H1 (cell line): ENCODE results near the gene SNAPC1. TPM values are rescaled to one million over a fixed set of nuclear protein-coding genes. Genes with fewer than 3 reads are reported as not detected.
"Not testable (repeated sequence)": the region's sequence is repeated elsewhere in the genome, so short reads cannot be mapped to it uniquely, and the experiment has no call there.

Experiments used
- CTCF ChIA-PET: fragments of 300-600 bp; sonication (Branson Sonifier 250); formaldehyde crosslinking; loops from one replicate; lab custom pipeline; 2021; ENCODE audit not compliant: partially characterized antibody; lab: Charles Lee
- POLR2A ChIA-PET: fragments of 300-600 bp; sonication (Branson Sonifier 250); formaldehyde crosslinking; loops from one replicate; lab custom pipeline; 2021; ENCODE audit warnings: inconsistent platforms; ENCODE audit not compliant: partially characterized antibody; lab: Charles Lee
- DNase-seq, 2 experiments: peaks; one replicate each; pipeline versions ENCODE4 v3.0.0 to v3.0.0-alpha.2; 2010 to 2022; ENCODE audit warnings: low spot score in 2 of 2, low read depth in 1 of 2, mixed read lengths in 1 of 2
- FAIRE-seq: peaks from 2 replicates; lab custom pipeline; 2011; peaks lifted over from hg19 to GRCh38; lab: Jason Lieb, UNC
- H2AFZ ChIP-seq: 2 replicates; pipeline ENCODE4 v1.8.1; 2012; ENCODE audit warnings: low read length, inconsistent platforms
- H2AK5ac ChIP-seq: 2 replicates; pipeline ENCODE4 v1.6.1; 2013; ENCODE audit warnings: low read depth, low read length
- H2BK120ac ChIP-seq: replicated peaks from 2 replicates; pipeline ENCODE3; 2013; ENCODE audit warnings: low read depth, low read length, inconsistent platforms
- H2BK12ac ChIP-seq: 2 replicates; pipeline ENCODE4 v1.6.1; 2013; ENCODE audit warnings: low read depth, low read length
- H2BK15ac ChIP-seq: 2 replicates; pipeline ENCODE4 v1.6.1; 2013; ENCODE audit warnings: low read length
- H2BK20ac ChIP-seq: 2 replicates; pipeline ENCODE4 v1.6.1; 2013; ENCODE audit warnings: low read length
- H2BK5ac ChIP-seq: 2 replicates; pipeline ENCODE4 v1.6.1; 2013; ENCODE audit warnings: low read depth, low read length
- H3K14ac ChIP-seq: 2 replicates; pipeline ENCODE4 v1.6.1; 2013; ENCODE audit warnings: inconsistent platforms; ENCODE audit not compliant: insufficient read length
- H3K18ac ChIP-seq: 2 replicates; pipeline ENCODE4 v1.6.1; 2013; ENCODE audit warnings: low read length; ENCODE audit errors: extremely low read depth
- H3K23ac ChIP-seq: 2 replicates; pipeline ENCODE4 v1.6.1; 2013; ENCODE audit warnings: inconsistent platforms; ENCODE audit not compliant: insufficient read length
- H3K23me2 ChIP-seq: 2 replicates; pipeline ENCODE4 v1.6.1; 2013; ENCODE audit warnings: low read depth, low read length
- H3K27ac ChIP-seq: 2 replicates; pipeline ENCODE4 v1.6.1; 2011; ENCODE audit warnings: low read depth, low read length, inconsistent platforms
- H3K27me3 ChIP-seq, 4 experiments: replicated peaks in 1 of 4; 1 replicate in 1 of 4; 2 replicates in 3 of 4; pipeline versions ENCODE4 v1.6.1 to v1.8.1; 2011 to 2013; ENCODE audit warnings: low read length in 3 of 4, mild to moderate bottlenecking in 3 of 4, inconsistent platforms in 2 of 4, mixed read lengths in 2 of 4, moderate library complexity in 1 of 4; ENCODE audit not compliant: control insufficient read depth in 3 of 4, insufficient read depth in 3 of 4; ENCODE audit errors: extremely low read depth in 1 of 4
- H3K36me3 ChIP-seq, 4 experiments: 2 replicates each; pipeline versions ENCODE4 v1.6.1 to v1.8.1; 2011 to 2013; ENCODE audit warnings: mild to moderate bottlenecking in 4 of 4, low read length in 3 of 4, moderate library complexity in 2 of 4, control low read depth in 1 of 4, inconsistent platforms in 1 of 4; ENCODE audit not compliant: insufficient read depth in 4 of 4, control insufficient read depth in 2 of 4
- H3K4ac ChIP-seq: replicated peaks from 2 replicates; pipeline ENCODE3; 2013; ENCODE audit warnings: low read length, low read depth, mixed read lengths, inconsistent platforms; ENCODE audit not compliant: insufficient read length
- H3K4me1 ChIP-seq, 4 experiments: replicated peaks in 1 of 4; 1 replicate in 1 of 4; 2 replicates in 3 of 4; pipeline versions ENCODE4 v1.6.1 to v1.8.1; 2011 to 2013; ENCODE audit warnings: low read length in 3 of 4, inconsistent platforms in 2 of 4, mixed read lengths in 1 of 4; ENCODE audit not compliant: insufficient read depth in 4 of 4, control insufficient read depth in 3 of 4
- H3K4me2 ChIP-seq, 2 experiments: 2 replicates each; pipeline versions ENCODE4 v1.6.1 to v1.8.1; 2011 to 2013; ENCODE audit warnings: low read depth in 2 of 2, low read length in 2 of 2, control low read depth in 1 of 2, inconsistent platforms in 1 of 2, mild to moderate bottlenecking in 1 of 2; ENCODE audit not compliant: insufficient read depth in 1 of 2
- H3K4me3 ChIP-seq, 4 experiments: fragments of 200-600, 300-600 bp in 1 of 4; sonication (generic), shearing (Covaris generic), sonication (Bioruptor Twin) in 1 of 4; 2 replicates each; pipeline versions ENCODE4 v1.5.1 to v1.8.1; 2011 to 2016; ENCODE audit warnings: low read length in 4 of 4, low read depth in 3 of 4, control low read depth in 2 of 4, inconsistent platforms in 2 of 4, mild to moderate bottlenecking in 2 of 4, mixed read lengths in 1 of 4, moderate library complexity in 1 of 4; ENCODE audit not compliant: insufficient read depth in 2 of 4; ENCODE audit errors: extremely low read depth in 1 of 4
- H3K56ac ChIP-seq: replicated peaks from 2 replicates; pipeline ENCODE3; 2013; ENCODE audit warnings: low read depth, mild to moderate bottlenecking, mixed read lengths, low read length, inconsistent platforms; ENCODE audit not compliant: insufficient read length
- H3K79me1 ChIP-seq: 2 replicates; pipeline ENCODE4 v1.6.1; 2013; ENCODE audit warnings: low read depth, low read length, control low read depth
- H3K79me2 ChIP-seq, 2 experiments: 2 replicates each; pipeline versions ENCODE4 v1.6.1 to v1.8.1; 2012 to 2013; ENCODE audit warnings: low read length in 2 of 2, mild to moderate bottlenecking in 2 of 2, inconsistent platforms in 1 of 2; ENCODE audit not compliant: insufficient read depth in 2 of 2, control insufficient read depth in 1 of 2
- H3K9ac ChIP-seq, 4 experiments: replicated peaks in 1 of 4; 1 replicate in 1 of 4; 2 replicates in 3 of 4; pipeline versions ENCODE4 v1.6.1 to v1.8.1; 2011 to 2013; ENCODE audit warnings: low read depth in 3 of 4, low read length in 3 of 4, control low read depth in 2 of 4, mild to moderate bottlenecking in 2 of 4, moderate library complexity in 2 of 4, inconsistent platforms in 1 of 4; ENCODE audit errors: extremely low read depth in 1 of 4
- H3K9me3 ChIP-seq, 2 experiments: 2 replicates each; pipeline versions ENCODE4 v1.6.1 to v1.8.1; 2012 to 2013; ENCODE audit warnings: mild to moderate bottlenecking in 2 of 2, moderate library complexity in 2 of 2, control low read depth in 1 of 2, inconsistent platforms in 1 of 2, low read depth in 1 of 2, low read length in 1 of 2, mixed read lengths in 1 of 2; ENCODE audit not compliant: insufficient read depth in 2 of 2
- H4K20me1 ChIP-seq, 2 experiments: replicated peaks in 1 of 2; 2 replicates each; pipeline versions ENCODE3 to v1.8.1; 2011 to 2013; ENCODE audit warnings: inconsistent platforms in 2 of 2, low read length in 2 of 2, mild to moderate bottlenecking in 1 of 2; ENCODE audit not compliant: insufficient read depth in 2 of 2, control insufficient read depth in 1 of 2
- H4K5ac ChIP-seq: 2 replicates; pipeline ENCODE4 v1.6.1; 2013; ENCODE audit warnings: low read length, low read depth, mixed read lengths, inconsistent platforms; ENCODE audit not compliant: insufficient read length
- H4K8ac ChIP-seq: 2 replicates; pipeline ENCODE4 v1.8.0; 2013; ENCODE audit warnings: mild to moderate bottlenecking, moderate library complexity, low read length, inconsistent platforms; ENCODE audit not compliant: insufficient read depth; ENCODE audit errors: extremely low read depth
- H4K91ac ChIP-seq: replicated peaks from 2 replicates; pipeline ENCODE3; 2013; ENCODE audit warnings: low read length, mixed read lengths, inconsistent platforms; ENCODE audit not compliant: insufficient read length
- ATF2 ChIP-seq: IDR thresholded peaks from 2 replicates; pipeline ENCODE4 v1.6.1; 2012; ENCODE audit warnings: low read length, inconsistent platforms
- CHD2 ChIP-seq: IDR thresholded peaks from 2 replicates; pipeline ENCODE4 v1.6.1; 2012; ENCODE audit warnings: low read length, improper control_type of control experiment
- EP300 ChIP-seq, 2 experiments: IDR thresholded peaks; 1 replicate in 1 of 2; 2 replicates in 1 of 2; pipeline ENCODE4 v1.6.1; 2011 to 2012; ENCODE audit warnings: low read depth in 2 of 2, low read length in 2 of 2, mild to moderate bottlenecking in 2 of 2, borderline replicate concordance in 1 of 2, inconsistent platforms in 1 of 2, moderate library complexity in 1 of 2
- KDM4A ChIP-seq: IDR thresholded peaks from one replicate; pipeline ENCODE4 v1.7.1; 2012; ENCODE audit warnings: low read depth, mild to moderate bottlenecking, moderate library complexity, low read length, inconsistent platforms; ENCODE audit not compliant: severe bottlenecking
- MAX ChIP-seq: IDR thresholded peaks from 2 replicates; pipeline ENCODE4 v1.6.1; 2012; ENCODE audit warnings: inconsistent platforms
- POLR2AphosphoS5 ChIP-seq: IDR thresholded peaks from 2 replicates; pipeline ENCODE4 v1.6.1; 2011; ENCODE audit warnings: low read depth, low read length
- SP1 ChIP-seq: IDR thresholded peaks from 2 replicates; pipeline ENCODE4 v1.6.1; 2011; ENCODE audit warnings: low read depth, low read length
- TCF12 ChIP-seq: IDR thresholded peaks from 2 replicates; pipeline ENCODE4 v1.6.1; 2011; ENCODE audit warnings: low read depth, mild to moderate bottlenecking, low read length
- TEAD4 ChIP-seq: IDR thresholded peaks from 2 replicates; pipeline ENCODE4 v1.6.1; 2012; ENCODE audit warnings: low read depth, low read length, inconsistent platforms, mixed read lengths
- USF2 ChIP-seq: IDR thresholded peaks from 2 replicates; pipeline ENCODE4 v1.6.1; 2011; ENCODE audit warnings: low read length, improper control_type of control experiment
- polyA plus RNA-seq, 7 experiments: library from polyadenylated mRNA; depleted of rRNA in 3 of 7; stranded (reverse) in 5 of 7; unstranded in 2 of 7; fragments of >200 nt in 5 of 7; fragments of 200-250 nt in 2 of 7; gene quantifications; 1 replicate in 5 of 7; 2 replicates in 1 of 7; 4 replicates in 1 of 7; pipeline versions ENCODE4 v1.2.1 to v1.2.3, GENCODE V29; 2011 to 2013; ENCODE audit warnings: missing spikeins in 2 of 7, mixed read lengths in 2 of 7
- total RNA-seq: library from RNA; stranded (reverse); fragmentation: NEBNext Ultra II Directional; extraction: Animal tissue kit (Norgen Biotek cat#: 25700); gene quantifications from 2 replicates; pipeline ENCODE4 v1.2.1, GENCODE V29; 2021

The SNAPC1 gene
- total and polyA plus RNA-seq, 2 of the 8 experiments (the other 6 are each of a cell fraction or from before 2014, with no cell fraction given), result 5.8 to 11.1 TPM

- H2AFZ ChIP-seq, H2BK15ac ChIP-seq, FAIRE-seq, H3K23ac ChIP-seq, H2AK5ac ChIP-seq, H4K91ac ChIP-seq, H3K56ac ChIP-seq, H3K36me3 ChIP-seq, H2BK20ac ChIP-seq, H2BK5ac ChIP-seq, H4K5ac ChIP-seq, H4K20me1 ChIP-seq, H3K18ac ChIP-seq, H4K8ac ChIP-seq, H3K79me1 ChIP-seq, H3K14ac ChIP-seq, H2BK12ac ChIP-seq, H3K4me1 ChIP-seq, H3K4ac ChIP-seq, H3K23me2 ChIP-seq, H3K9me3 ChIP-seq, H2BK120ac ChIP-seq, DNase-seq, H3K9ac ChIP-seq, H3K27me3 ChIP-seq, H3K4me3 ChIP-seq, H3K79me2 ChIP-seq, H3K27ac ChIP-seq: not testable (repeated sequence)
- CTCF ChIA-PET, result interaction anchor here (1.0 kb wide), 1 partner anchor 106 kb away, joined by 3 read pairs; no protein-coding TSS in a partner anchor
- H3K4me2 ChIP-seq, result peak overlapping the region in 1 of 2 experiments; percentile 27; a peak in 1 of 4 replicates
- POLR2A ChIA-PET, result interaction anchor here (1.2 kb wide), 1 partner anchor 12 kb away, joined by 3 read pairs; no protein-coding TSS in a partner anchor
- TF ChIP-seq MAX (peak; percentile 51), USF2 (peak; percentile 39), POLR2AphosphoS5 (peak; percentile 72; the same call in 1 of the 2 replicates), SP1 (peak; percentile 45; the same call in 1 of the 2 replicates), TCF12 (peak; percentile 37; the same call in 1 of the 2 replicates), CHD2 (peak; percentile 60; the same call in 1 of the 2 replicates), ATF2 (peak; percentile 77; the same call in 1 of the 2 replicates), EP300 (IDR thresholded peaks at IDR 0.05; ENCODE audit: borderline replicate concordance in 1 of 2, low read depth in 2 of 2, low read length in 2 of 2) (peak in 1 of 2 experiments; percentile 83; a peak in 1 of 3 replicates), TEAD4 (peak; percentile 100), KDM4A (peak; percentile 53)
Measured at GRCh38 chr14:61755382-61755742, 6.9 kb upstream of the SNAPC1 start.
